Measurements from ENCODE around the gene INO80C.

Gene INO80C

DNA sequence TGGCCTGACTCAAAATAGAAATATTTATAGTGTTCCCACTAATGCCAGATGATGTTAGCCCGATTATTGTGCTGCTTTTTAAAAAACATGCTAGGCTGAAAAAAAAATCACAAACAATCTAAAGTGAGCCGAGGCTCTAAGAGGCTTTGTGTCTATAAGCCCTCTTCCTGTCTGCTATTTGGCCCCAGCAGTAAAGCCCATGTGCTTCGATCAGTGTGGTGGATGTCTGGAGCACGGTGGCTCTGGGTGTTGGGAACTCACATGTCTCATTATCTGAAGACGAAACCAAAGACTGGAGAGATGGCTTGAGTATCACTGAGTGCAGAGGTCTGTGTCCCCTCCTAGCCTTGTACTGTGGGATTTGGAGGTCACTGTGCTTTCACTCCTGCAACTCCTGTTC is 55.1 kb downstream of the INO80C start:
- in situ Hi-C loops (cut with HindIII; ENCODE audit: low pct_unique_long_range_greater_than_20kb, low sequenced_read_pairs) = no loop called here
- DNase-seq (ENCODE audit: low read depth in 1 of 2, low spot score in 1 of 2) = no peak
- no peak for TF ChIP-seq JUND (IDR thresholded peaks at IDR 0.05; ENCODE audit: low read depth)

DNA sequence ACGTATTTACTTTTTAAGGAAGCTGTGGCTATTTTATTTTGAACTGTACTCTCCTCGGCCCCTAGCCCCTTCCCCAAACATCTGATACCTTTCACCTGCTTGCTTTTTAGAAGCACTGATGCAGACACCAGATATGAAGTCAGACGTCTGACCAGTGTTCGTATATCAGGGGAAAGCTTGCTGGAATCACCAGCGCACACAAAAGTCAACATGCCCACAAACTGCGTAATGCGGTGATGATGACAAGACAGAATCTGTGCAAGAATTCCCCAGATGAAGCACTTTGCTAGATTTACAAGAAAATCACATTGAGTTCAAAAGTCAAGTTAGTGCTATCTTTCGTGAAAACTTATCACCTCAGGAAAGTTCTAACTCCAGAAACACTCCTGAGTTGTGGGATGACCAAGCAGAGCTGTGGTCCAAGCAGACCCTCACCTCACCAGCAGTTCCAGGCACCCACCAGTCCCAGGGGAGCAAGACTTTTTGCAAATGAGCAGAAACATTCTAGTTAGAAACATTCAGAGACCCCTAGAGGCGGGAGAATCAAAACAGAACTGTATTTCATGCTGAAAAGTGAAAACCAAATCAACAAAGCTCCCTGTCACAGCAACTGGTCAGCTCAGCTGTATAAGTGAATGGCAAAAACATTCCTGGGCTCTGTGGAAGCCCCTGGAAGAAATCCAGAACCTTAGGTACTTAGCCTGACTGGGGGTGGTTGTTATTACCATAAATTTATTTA is 55.7 kb downstream of the INO80C start:
- TF ChIP-seq JUND (IDR thresholded peaks at IDR 0.05; ENCODE audit: low read depth) = no peak
- DNase-seq (ENCODE audit: low read depth in 1 of 2, low spot score in 1 of 2) = no peak
- in situ Hi-C loops (cut with HindIII; ENCODE audit: low pct_unique_long_range_greater_than_20kb, low sequenced_read_pairs) = no loop called here

DNA sequence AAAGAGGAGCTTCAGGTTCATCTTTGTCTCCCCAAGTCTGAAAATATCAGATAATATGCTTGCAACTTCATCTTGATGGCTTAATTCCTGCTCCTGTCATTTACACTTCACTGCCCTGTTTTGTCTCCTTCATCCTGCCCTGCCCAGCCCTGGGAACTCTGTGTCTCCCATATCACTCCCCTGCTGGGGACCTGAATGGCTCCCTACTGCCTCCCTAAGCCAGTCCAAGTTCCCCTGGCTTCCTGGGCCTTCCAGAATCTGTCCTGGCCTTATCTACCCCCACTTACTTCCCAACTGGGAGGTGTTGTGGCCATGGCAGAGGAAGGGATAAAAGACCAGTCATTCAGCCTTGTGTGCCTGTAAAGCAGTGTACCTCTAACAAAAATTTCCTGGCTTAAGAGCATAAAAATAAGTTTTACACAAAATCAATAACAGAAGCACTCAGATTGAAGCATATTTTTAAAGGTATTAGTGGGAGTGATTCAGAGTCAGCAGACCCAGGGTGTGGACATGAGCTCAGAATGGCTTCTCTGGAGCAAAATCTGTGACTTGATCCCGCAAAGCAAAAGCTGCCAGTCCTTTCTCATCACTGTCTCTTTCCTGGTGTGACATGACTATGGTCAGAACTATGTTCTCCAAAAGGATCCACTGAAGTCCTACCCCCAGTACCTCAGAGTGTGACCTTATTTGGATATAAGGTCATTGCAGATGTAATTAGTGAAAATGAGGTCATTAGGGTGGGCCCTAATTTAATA is 59.1 kb downstream of the INO80C start:
- DNase-seq (ENCODE audit: low read depth in 1 of 2, low spot score in 1 of 2) = no peak
- TF ChIP-seq JUND (IDR thresholded peaks at IDR 0.05; ENCODE audit: low read depth) = no peak
- in situ Hi-C loops (cut with HindIII; ENCODE audit: low pct_unique_long_range_greater_than_20kb, low sequenced_read_pairs) = no loop called here

DNA sequence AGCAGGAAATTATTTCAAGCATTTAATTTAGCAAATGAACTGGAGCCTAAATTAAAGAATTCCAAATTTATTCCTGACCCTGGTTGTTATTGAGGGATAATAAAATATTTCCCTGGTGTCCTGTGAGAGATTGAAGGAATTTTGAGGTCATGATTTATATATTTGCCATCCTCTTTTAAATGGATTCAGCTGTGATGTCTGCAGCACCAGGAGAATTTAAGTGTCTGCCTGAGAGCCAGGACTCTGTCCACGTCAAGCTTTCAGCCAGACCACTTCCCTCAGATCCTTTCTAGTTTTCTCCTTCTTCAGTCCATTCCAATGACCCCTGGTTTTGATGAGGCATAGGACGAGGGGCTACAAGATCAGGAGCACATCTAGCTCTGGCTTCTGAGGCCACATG is 59.9 kb downstream of the INO80C start:
- no peak for DNase-seq (ENCODE audit: low read depth in 1 of 2, low spot score in 1 of 2)
- in situ Hi-C loops (cut with HindIII; ENCODE audit: low pct_unique_long_range_greater_than_20kb, low sequenced_read_pairs) = no loop called here
- TF ChIP-seq JUND (IDR thresholded peaks at IDR 0.05; ENCODE audit: low read depth) = no peak

DNA sequence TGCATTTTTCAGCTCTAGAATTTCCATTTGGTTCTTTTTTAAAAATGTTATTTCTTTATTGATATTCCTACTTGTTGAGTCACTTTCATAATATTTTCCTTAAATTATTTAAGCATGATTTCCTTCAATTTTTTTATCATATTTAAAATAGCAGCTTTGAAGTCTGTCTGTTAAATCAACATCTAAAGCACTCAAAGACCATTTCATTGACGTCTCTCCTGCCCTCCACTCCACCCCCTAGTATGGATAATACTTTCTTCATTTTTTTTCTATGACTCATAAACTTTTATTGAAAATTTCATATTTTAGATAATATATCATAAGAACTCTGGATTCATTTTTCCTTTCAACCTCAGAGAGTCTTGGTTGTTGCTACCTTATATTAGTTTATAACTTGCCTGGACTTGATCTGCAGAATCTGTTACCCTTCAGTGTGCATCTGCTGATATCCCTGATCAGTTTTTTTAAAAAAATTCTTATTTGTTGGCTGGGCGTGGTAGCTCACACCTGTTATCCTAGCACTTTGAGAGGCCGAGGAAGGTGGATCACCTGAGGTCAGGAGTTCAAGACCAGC is 61.6 kb downstream of the INO80C start:
- in situ Hi-C loops (cut with HindIII; ENCODE audit: low pct_unique_long_range_greater_than_20kb, low sequenced_read_pairs) = no loop called here
- TF ChIP-seq JUND (IDR thresholded peaks at IDR 0.05; ENCODE audit: low read depth) = no peak
- no peak for DNase-seq (ENCODE audit: low read depth in 1 of 2, low spot score in 1 of 2)

DNA sequence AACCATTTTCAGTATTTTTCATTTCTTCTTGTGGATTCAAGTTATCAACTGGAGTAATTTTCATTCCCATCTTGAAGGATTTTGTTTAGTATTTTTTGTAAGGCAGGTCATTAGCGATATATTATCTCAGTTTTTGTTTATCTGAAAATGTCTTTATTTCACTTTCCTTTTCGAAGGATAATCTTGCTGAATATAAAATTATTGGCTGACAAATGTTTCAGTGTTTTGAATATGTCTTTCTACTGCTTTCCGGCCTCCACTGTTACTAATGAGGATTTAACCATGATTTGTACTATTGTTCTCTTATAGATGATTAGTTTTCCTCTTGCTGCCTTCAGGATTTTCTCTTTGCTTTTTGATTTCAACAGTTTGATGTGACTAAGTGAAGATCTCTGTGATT is 62.4 kb downstream of the INO80C start:
- no peak for TF ChIP-seq JUND (IDR thresholded peaks at IDR 0.05; ENCODE audit: low read depth)
- no peak for DNase-seq (ENCODE audit: low read depth in 1 of 2, low spot score in 1 of 2)
- in situ Hi-C loops (cut with HindIII; ENCODE audit: low pct_unique_long_range_greater_than_20kb, low sequenced_read_pairs) = no loop called here

DNA sequence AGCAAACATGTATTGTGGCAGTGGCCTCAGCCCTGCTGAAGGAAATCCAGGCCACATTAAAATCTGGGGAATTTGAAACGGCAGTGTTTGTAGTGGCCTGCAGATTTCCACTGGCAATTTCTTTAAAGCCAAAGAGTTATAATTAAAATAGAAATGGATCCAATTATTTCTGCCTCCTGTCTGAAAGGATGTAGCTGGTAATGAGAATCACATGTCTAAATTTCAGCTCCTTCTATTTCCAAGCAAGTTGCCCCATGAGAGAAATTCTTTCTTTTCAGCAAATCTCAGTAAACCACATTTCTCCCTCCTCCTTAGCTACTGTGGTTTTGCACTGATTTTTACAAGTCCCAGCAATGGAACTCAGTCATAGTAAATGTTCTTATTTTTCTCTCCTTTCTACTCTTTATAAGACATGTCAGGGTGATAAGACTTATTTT is 65.2 kb downstream of the INO80C start:
- no peak for TF ChIP-seq JUND (IDR thresholded peaks at IDR 0.05; ENCODE audit: low read depth)
- no peak for DNase-seq (ENCODE audit: low read depth in 1 of 2, low spot score in 1 of 2)
- in situ Hi-C loops (cut with HindIII; ENCODE audit: low pct_unique_long_range_greater_than_20kb, low sequenced_read_pairs) = no loop called here

DNA sequence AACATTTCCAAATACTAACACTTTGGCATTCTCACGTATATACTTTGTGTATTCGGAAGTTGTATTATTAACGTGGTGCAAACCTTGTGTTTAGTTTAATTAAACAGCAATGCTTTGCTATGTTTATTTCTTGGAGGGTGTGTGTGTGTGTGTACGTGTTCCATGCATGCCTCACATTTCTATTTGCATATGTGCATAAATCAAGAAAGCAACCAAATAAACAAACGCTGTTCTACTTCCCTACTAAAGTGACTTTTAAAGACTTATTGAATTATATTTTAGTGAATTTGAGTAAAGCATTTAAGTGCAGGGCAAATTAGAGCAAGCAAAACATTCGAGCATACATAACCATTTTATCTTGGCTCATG is 66.4 kb downstream of the INO80C start:
- in situ Hi-C loops (cut with HindIII; ENCODE audit: low pct_unique_long_range_greater_than_20kb, low sequenced_read_pairs) = no loop called here
- TF ChIP-seq JUND (IDR thresholded peaks at IDR 0.05; ENCODE audit: low read depth) = no peak
- DNase-seq (ENCODE audit: low read depth in 1 of 2, low spot score in 1 of 2) = no peak

DNA sequence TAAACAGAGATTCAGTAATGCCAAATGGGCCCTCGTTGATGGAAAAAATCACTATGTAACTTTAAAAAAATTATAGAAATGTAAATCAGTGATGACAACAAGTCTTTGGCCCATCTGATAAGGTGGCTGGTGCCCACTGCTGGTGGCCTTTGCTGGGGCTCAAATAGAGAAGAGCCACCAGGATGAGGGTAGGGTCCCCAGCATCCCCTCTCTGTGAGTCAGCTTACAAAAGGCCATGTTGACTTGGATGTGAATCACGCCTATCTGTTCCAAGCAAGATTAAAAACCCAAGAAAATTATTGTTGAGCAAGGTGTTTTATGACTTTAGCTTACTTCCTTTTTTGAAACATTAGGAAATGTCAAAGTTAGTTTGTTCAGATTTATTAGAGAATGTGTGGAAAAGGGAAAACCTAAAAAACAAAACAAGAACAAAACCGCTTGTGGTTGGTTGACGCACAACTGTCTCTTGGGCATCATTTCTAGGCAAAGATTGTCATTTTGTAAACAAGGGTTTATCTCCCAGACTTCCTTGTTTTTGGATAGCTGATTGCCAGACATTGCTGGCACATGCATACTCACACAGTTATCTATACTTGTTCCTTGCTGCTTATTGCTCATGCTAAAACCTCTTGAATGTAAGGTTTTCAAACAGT is 66.9 kb downstream of the INO80C start:
- in situ Hi-C loops (cut with HindIII; ENCODE audit: low pct_unique_long_range_greater_than_20kb, low sequenced_read_pairs) = no loop called here
- no peak for TF ChIP-seq JUND (IDR thresholded peaks at IDR 0.05; ENCODE audit: low read depth)
- DNase-seq (ENCODE audit: low read depth in 1 of 2, low spot score in 1 of 2) = no peak

DNA sequence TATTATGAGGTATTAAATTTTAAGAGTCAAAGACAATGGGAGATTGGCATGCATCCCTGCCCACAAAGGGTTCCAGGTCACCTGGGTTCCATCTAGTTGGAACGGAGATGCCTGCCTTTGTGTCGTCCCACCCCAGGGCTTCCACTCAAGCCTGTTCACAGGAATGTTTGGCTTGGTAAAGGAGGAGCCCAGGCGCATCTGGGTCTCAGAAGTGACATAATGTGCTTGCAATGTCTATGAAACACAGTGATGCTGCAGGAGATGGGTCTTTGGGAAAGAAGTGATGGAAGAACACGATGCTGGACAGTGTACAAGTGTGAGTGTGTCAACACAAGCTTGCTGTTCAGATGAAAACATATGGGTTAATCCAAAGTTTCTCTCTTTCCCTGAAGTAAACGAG is 71.0 kb downstream of the INO80C start:
- DNase-seq (ENCODE audit: low read depth in 1 of 2, low spot score in 1 of 2) = no peak
- in situ Hi-C loops (cut with HindIII; ENCODE audit: low pct_unique_long_range_greater_than_20kb, low sequenced_read_pairs) = no loop called here
- no peak for TF ChIP-seq JUND (IDR thresholded peaks at IDR 0.05; ENCODE audit: low read depth)

DNA sequence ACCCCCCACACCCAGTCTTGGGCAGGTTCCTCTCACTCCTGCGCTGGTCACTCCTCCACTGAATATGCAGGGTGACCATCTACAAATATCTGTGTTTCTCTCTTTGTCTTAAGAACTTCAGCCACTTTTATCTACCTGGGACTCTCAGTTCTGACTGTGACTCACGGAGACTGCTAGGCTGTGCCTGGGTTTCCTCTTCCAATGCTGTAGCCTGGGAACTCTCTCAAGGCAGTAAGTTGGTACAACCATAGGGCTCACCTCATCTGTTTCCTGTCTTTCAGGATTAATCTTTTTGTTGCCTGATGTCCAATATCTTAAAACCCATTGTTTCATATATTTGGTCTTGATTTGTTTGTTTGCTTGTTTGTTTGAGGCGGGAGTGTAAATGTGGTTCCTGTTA is 73.4 kb downstream of the INO80C start:
- DNase-seq (ENCODE audit: low read depth in 1 of 2, low spot score in 1 of 2) = no peak
- no peak for TF ChIP-seq JUND (IDR thresholded peaks at IDR 0.05; ENCODE audit: low read depth)
- in situ Hi-C loops (cut with HindIII; ENCODE audit: low pct_unique_long_range_greater_than_20kb, low sequenced_read_pairs) = no loop called here

DNA sequence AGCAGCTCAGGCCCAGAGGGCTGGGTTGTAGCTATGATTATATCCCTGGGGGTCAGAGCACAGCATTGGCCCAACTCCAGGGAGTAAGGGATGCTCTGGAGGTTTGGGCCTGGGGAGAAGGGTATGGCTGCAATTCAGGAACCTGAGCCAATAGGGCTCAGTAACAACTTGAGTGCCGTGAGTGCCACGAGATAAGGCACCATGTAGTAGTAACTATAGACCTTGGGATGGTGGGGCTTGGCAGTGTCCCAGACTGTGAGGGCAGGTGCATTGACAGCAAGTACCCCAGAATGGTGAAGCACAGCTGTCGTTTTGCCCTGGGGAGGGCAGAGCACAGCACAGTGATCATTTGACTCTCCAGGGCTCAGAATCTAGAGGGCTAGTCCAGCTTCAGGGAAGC is 75.5 kb downstream of the INO80C start:
- no peak for DNase-seq (ENCODE audit: low read depth in 1 of 2, low spot score in 1 of 2)
- no peak for TF ChIP-seq JUND (IDR thresholded peaks at IDR 0.05; ENCODE audit: low read depth)
- in situ Hi-C loops (cut with HindIII; ENCODE audit: low pct_unique_long_range_greater_than_20kb, low sequenced_read_pairs) = no loop called here

DNA sequence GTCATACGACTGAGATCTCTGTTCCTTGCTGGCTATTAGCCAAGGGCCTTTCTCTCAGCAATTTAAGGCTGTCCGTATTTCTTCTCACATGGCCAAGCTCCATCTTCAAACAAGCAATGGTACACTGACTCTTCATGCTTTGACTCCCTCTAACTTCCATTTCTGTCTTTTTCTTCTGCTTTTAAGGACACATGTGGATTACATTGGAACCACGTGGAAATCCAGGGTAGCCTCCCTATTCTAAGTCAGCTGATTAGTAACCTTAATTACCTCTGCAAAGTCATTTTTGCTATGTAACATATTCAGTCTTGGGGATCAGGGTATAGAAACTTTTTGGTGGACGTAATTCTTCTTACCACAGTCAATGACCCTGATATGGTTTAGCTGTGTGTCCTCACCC is 79.2 kb downstream of the INO80C start:
- TF ChIP-seq JUND (IDR thresholded peaks at IDR 0.05; ENCODE audit: low read depth) = no peak
- in situ Hi-C loops (cut with HindIII; ENCODE audit: low pct_unique_long_range_greater_than_20kb, low sequenced_read_pairs) = no loop called here

More for the DNA sequence above, 79.2 kb downstream of the INO80C start:
- DNase-seq (ENCODE audit: low read depth in 1 of 2, low spot score in 1 of 2) = no peak
